GM12878 (cell line): ENCODE data around the gene CHCT1. TPM values are rescaled to one million over a fixed set of nuclear protein-coding genes. Genes with fewer than 3 reads are reported as not detected.

Source experiments
- DPF2 ChIP-seq: fragments of 450-650 bp; IDR thresholded peaks from 2 replicates; pipeline ENCODE4 v1.6.1; 2017; ENCODE audit warnings: mild to moderate bottlenecking
- FOXM1 ChIP-seq: IDR thresholded peaks from 2 replicates; pipeline ENCODE4 v1.6.1; 2012; ENCODE audit warnings: low read depth, mild to moderate bottlenecking, inconsistent platforms, low read length, moderate library complexity
- JUNB ChIP-seq: IDR thresholded peaks from 2 replicates; pipeline ENCODE4 v1.6.1; 2016; ENCODE audit warnings: antibody characterized with exemption, mild to moderate bottlenecking
- MTA2 ChIP-seq: fragments of 450-650 bp; IDR thresholded peaks from 2 replicates; pipeline ENCODE4 v1.6.1; 2016; ENCODE audit warnings: low read depth, mild to moderate bottlenecking, moderate library complexity
- NR2F1 ChIP-seq: fragments of 450-650 bp; conservative IDR thresholded peaks from 2 replicates; pipeline ENCODE4 v1.6.1; 2017; ENCODE audit warnings: mild to moderate bottlenecking
- NRF1 ChIP-seq: conservative IDR thresholded peaks from 2 replicates; pipeline ENCODE4 v1.6.1; 2011; ENCODE audit warnings: mild to moderate bottlenecking, low read depth, low read length, improper control_type of control experiment
- SMARCA5 ChIP-seq: fragments of 450-650 bp; IDR thresholded peaks from 2 replicates; pipeline ENCODE4 v1.6.1; 2017; ENCODE audit warnings: mild to moderate bottlenecking
- SUPT20H ChIP-seq: IDR thresholded peaks from 2 replicates; pipeline ENCODE4 v1.6.1; 2011; ENCODE audit warnings: low read depth, mild to moderate bottlenecking, low read length, moderate library complexity, borderline replicate concordance; ENCODE audit not compliant: control insufficient read depth
- TCF12 ChIP-seq: IDR thresholded peaks from 2 replicates; pipeline ENCODE4 v1.6.1; 2011; ENCODE audit warnings: low read depth, mild to moderate bottlenecking, low read length
- WRNIP1 ChIP-seq: IDR thresholded peaks from 2 replicates; pipeline ENCODE4 v1.6.1; 2011; ENCODE audit warnings: low read depth, low read length, improper control_type of control experiment, borderline replicate concordance
- ZZZ3 ChIP-seq: IDR thresholded peaks from 2 replicates; pipeline ENCODE4 v1.6.1; 2011; ENCODE audit warnings: low read depth; ENCODE audit not compliant: control insufficient read depth, insufficient read length
- polyA plus RNA-seq, 11 experiments: library from polyadenylated mRNA; depleted of rRNA in 4 of 11; unstranded in 6 of 11; stranded (reverse) in 5 of 11; fragments of >200 nt; fragmentation: Nextera tagmentation in 4 of 11; fragmentation: Illumina TruSeq in 1 of 11; extraction: Ambion mirVana in 4 of 11; extraction: Trizol in 1 of 11; gene quantifications; 1 replicate in 1 of 11; 2 replicates in 10 of 11; pipeline versions ENCODE4 v1.2.1 to v1.2.3, GENCODE V29; 2011 to 2016; ENCODE audit warnings: inconsistent platforms in 2 of 11, missing spikeins in 2 of 11, low read depth in 1 of 11
- total RNA-seq, 4 experiments: library from RNA; depleted of rRNA in 3 of 4; stranded (reverse); fragments of >200 nt in 3 of 4; fragmentation: Illumina TruSeq in 1 of 4; extraction: Trizol in 1 of 4; gene quantifications; 2 replicates each; pipeline versions ENCODE4 v1.2.1 to v1.2.3, GENCODE V29; 2013 to 2021
- TF ChIP-seq, protein P1 (sequence below): fragments of 150-350 bp; IDR thresholded peaks from 2 replicates; pipeline ENCODE4 v1.6.1; 2016; ENCODE audit warnings: low read depth, low read length
- TF ChIP-seq, protein P2 (sequence below): fragments of 450-650 bp; IDR thresholded peaks from 2 replicates; pipeline ENCODE4 v1.6.1; 2017; ENCODE audit warnings: mild to moderate bottlenecking
- TF ChIP-seq, protein P3 (sequence below): fragments of 450-650 bp; IDR thresholded peaks from 2 replicates; pipeline ENCODE4 v1.6.1; 2017; ENCODE audit warnings: mild to moderate bottlenecking, moderate library complexity
- TF ChIP-seq, protein P4 (sequence below): fragments of 450-650 bp; conservative IDR thresholded peaks from 2 replicates; pipeline ENCODE4 v1.6.1; 2017; ENCODE audit warnings: mild to moderate bottlenecking, moderate library complexity
- TF ChIP-seq, protein P5 (sequence below): fragments of 450-650 bp; IDR thresholded peaks from 2 replicates; pipeline ENCODE4 v1.6.1; 2016; ENCODE audit warnings: mild to moderate bottlenecking

Gene CHCT1
- total and polyA plus RNA-seq, 10 of the 15 experiments (the other 5 are each of a cell fraction or from before 2014, with no cell fraction given), result 0.23 to 0.35 TPM; not detected in 8

DNA sequence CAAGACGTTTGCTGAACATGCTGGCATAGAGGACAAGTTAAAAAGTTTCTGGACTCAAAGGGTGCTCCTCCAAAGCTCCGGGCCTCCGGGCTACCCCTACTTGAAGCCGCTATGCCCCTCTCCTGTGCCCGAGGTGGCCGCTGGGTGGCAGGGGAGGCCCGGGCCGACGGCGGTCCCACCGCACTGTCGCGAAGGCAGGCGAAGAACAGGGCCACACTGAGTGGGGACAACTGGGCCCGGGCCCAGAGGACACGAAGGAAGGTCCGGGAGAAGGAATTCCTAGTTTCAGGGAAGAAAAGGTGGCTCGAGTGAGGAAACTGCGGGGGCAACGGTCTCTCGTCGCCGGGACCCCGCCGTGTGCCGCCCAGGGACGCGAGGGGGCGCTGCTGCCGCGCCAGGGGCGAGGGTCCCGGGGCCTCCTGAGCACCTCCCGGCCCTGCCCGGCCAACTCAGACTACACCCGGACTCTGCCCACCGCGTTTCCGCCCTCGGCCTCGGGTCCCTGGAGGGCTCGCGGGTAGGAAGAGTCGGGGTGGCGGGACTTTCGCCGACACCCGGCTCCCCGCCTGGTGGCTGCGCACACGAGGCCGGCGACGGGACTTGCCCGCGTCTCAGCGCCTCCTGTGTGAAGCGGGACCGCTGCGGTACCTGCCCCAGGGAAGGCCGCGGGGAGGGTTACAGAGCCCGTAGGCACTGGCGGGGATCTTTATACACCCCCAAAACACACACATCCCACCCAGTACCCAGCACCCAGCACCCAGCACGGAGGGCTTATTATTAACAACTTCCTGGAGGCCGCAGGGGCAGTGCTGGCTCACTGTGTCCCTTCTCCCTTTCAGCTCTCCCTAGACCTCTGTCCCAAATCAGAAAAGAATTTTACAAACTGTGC, 772 bp upstream of the CHCT1 start (continued):
- TF ChIP-seq, protein P1, sequence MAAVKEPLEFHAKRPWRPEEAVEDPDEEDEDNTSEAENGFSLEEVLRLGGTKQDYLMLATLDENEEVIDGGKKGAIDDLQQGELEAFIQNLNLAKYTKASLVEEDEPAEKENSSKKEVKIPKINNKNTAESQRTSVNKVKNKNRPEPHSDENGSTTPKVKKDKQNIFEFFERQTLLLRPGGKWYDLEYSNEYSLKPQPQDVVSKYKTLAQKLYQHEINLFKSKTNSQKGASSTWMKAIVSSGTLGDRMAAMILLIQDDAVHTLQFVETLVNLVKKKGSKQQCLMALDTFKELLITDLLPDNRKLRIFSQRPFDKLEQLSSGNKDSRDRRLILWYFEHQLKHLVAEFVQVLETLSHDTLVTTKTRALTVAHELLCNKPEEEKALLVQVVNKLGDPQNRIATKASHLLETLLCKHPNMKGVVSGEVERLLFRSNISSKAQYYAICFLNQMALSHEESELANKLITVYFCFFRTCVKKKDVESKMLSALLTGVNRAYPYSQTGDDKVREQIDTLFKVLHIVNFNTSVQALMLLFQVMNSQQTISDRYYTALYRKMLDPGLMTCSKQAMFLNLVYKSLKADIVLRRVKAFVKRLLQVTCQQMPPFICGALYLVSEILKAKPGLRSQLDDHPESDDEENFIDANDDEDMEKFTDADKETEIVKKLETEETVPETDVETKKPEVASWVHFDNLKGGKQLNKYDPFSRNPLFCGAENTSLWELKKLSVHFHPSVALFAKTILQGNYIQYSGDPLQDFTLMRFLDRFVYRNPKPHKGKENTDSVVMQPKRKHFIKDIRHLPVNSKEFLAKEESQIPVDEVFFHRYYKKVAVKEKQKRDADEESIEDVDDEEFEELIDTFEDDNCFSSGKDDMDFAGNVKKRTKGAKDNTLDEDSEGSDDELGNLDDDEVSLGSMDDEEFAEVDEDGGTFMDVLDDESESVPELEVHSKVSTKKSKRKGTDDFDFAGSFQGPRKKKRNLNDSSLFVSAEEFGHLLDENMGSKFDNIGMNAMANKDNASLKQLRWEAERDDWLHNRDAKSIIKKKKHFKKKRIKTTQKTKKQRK, result no peak
- TF ChIP-seq SMARCA5, result peak; percentile 93
- no peak for TF ChIP-seq FOXM1
- no peak for TF ChIP-seq MTA2
- TF ChIP-seq DPF2, result peak; percentile 66
- TF ChIP-seq ZZZ3, result no peak
- TF ChIP-seq, protein P2, sequence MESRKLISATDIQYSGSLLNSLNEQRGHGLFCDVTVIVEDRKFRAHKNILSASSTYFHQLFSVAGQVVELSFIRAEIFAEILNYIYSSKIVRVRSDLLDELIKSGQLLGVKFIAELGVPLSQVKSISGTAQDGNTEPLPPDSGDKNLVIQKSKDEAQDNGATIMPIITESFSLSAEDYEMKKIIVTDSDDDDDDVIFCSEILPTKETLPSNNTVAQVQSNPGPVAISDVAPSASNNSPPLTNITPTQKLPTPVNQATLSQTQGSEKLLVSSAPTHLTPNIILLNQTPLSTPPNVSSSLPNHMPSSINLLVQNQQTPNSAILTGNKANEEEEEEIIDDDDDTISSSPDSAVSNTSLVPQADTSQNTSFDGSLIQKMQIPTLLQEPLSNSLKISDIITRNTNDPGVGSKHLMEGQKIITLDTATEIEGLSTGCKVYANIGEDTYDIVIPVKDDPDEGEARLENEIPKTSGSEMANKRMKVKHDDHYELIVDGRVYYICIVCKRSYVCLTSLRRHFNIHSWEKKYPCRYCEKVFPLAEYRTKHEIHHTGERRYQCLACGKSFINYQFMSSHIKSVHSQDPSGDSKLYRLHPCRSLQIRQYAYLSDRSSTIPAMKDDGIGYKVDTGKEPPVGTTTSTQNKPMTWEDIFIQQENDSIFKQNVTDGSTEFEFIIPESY, result peak; percentile 73
- TF ChIP-seq, protein P3, sequence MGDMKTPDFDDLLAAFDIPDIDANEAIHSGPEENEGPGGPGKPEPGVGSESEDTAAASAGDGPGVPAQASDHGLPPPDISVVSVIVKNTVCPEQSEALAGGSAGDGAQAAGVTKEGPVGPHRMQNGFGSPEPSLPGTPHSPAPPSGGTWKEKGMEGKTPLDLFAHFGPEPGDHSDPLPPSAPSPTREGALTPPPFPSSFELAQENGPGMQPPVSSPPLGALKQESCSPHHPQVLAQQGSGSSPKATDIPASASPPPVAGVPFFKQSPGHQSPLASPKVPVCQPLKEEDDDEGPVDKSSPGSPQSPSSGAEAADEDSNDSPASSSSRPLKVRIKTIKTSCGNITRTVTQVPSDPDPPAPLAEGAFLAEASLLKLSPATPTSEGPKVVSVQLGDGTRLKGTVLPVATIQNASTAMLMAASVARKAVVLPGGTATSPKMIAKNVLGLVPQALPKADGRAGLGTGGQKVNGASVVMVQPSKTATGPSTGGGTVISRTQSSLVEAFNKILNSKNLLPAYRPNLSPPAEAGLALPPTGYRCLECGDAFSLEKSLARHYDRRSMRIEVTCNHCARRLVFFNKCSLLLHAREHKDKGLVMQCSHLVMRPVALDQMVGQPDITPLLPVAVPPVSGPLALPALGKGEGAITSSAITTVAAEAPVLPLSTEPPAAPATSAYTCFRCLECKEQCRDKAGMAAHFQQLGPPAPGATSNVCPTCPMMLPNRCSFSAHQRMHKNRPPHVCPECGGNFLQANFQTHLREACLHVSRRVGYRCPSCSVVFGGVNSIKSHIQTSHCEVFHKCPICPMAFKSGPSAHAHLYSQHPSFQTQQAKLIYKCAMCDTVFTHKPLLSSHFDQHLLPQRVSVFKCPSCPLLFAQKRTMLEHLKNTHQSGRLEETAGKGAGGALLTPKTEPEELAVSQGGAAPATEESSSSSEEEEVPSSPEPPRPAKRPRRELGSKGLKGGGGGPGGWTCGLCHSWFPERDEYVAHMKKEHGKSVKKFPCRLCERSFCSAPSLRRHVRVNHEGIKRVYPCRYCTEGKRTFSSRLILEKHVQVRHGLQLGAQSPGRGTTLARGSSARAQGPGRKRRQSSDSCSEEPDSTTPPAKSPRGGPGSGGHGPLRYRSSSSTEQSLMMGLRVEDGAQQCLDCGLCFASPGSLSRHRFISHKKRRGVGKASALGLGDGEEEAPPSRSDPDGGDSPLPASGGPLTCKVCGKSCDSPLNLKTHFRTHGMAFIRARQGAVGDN, result 0 out of 2 replicates have a peak, but pooled peaks have one; percentile 16
- TF ChIP-seq WRNIP1, result no peak
- no peak for TF ChIP-seq NRF1
- TF ChIP-seq NR2F1, result no peak; the same call in none of the 2 replicates
- TF ChIP-seq TCF12, result 0 out of 2 replicates have a peak, but pooled peaks have one; percentile 11
- TF ChIP-seq SUPT20H, result no peak
- TF ChIP-seq, protein P4, sequence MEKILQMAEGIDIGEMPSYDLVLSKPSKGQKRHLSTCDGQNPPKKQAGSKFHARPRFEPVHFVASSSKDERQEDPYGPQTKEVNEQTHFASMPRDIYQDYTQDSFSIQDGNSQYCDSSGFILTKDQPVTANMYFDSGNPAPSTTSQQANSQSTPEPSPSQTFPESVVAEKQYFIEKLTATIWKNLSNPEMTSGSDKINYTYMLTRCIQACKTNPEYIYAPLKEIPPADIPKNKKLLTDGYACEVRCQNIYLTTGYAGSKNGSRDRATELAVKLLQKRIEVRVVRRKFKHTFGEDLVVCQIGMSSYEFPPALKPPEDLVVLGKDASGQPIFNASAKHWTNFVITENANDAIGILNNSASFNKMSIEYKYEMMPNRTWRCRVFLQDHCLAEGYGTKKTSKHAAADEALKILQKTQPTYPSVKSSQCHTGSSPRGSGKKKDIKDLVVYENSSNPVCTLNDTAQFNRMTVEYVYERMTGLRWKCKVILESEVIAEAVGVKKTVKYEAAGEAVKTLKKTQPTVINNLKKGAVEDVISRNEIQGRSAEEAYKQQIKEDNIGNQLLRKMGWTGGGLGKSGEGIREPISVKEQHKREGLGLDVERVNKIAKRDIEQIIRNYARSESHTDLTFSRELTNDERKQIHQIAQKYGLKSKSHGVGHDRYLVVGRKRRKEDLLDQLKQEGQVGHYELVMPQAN, result 0 out of 2 replicates have a peak, but pooled peaks have one; percentile 29
- TF ChIP-seq JUNB, result no peak
- TF ChIP-seq, protein P5, sequence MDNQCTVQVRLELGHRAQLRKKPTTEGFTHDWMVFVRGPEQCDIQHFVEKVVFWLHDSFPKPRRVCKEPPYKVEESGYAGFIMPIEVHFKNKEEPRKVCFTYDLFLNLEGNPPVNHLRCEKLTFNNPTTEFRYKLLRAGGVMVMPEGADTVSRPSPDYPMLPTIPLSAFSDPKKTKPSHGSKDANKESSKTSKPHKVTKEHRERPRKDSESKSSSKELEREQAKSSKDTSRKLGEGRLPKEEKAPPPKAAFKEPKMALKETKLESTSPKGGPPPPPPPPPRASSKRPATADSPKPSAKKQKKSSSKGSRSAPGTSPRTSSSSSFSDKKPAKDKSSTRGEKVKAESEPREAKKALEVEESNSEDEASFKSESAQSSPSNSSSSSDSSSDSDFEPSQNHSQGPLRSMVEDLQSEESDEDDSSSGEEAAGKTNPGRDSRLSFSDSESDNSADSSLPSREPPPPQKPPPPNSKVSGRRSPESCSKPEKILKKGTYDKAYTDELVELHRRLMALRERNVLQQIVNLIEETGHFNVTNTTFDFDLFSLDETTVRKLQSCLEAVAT, result peak; percentile 58; the same call in 1 of the 2 replicates
